ENCODE data around the gene SGMS1.

- TF ChIP-seq CTCF (IDR thresholded peaks at IDR 0.05) (no peak), POLR2A (IDR thresholded peaks at IDR 0.05) (no peak)
Observed at GRCh38 chr10:50293513-50294313, 330.0 kb downstream of the SGMS1 start.

Data from prostate gland (tissue), 2 donors.